HT-29 (cell line): Measurements from ENCODE around the gene JDP2. TPM values are rescaled to one million over a fixed set of nuclear protein-coding genes. Genes with fewer than 3 reads are reported as not detected.

Experiments
- DNase-seq: peaks from one replicate; pipeline ENCODE4 v3.0.0-alpha.2; 2015; ENCODE audit warnings: low spot score
- total RNA-seq: library from RNA; depleted of rRNA; stranded (reverse); fragments of >200 nt; shearing (Covaris generic); gene quantifications from 2 replicates; pipeline ENCODE4 v1.2.3, GENCODE V29; 2014

The JDP2 gene
- total RNA-seq, 1 experiment from 2014 or later = 15.5 TPM

DNA sequence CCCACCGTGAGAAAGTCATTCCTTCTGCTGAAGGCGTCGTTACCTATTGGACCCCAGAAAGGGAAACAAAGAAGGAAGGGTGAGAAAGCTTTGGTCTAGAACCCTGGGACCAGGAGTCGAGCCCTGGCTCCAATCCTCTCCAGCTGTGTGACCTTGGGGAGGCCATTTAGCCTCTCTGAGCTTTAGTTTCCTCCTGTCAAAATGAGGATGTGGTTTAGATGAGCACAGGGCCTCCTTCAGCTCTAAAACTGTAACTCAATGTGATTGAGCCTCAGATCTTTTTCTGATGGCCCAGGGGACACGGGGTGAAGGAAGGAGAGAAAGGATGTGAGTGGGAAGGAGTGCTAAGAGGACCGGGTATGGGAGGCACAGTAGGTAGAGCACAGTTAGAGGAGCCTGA lies 7.7 kb downstream of the JDP2 start:
- DNase-seq = no peak

DNA sequence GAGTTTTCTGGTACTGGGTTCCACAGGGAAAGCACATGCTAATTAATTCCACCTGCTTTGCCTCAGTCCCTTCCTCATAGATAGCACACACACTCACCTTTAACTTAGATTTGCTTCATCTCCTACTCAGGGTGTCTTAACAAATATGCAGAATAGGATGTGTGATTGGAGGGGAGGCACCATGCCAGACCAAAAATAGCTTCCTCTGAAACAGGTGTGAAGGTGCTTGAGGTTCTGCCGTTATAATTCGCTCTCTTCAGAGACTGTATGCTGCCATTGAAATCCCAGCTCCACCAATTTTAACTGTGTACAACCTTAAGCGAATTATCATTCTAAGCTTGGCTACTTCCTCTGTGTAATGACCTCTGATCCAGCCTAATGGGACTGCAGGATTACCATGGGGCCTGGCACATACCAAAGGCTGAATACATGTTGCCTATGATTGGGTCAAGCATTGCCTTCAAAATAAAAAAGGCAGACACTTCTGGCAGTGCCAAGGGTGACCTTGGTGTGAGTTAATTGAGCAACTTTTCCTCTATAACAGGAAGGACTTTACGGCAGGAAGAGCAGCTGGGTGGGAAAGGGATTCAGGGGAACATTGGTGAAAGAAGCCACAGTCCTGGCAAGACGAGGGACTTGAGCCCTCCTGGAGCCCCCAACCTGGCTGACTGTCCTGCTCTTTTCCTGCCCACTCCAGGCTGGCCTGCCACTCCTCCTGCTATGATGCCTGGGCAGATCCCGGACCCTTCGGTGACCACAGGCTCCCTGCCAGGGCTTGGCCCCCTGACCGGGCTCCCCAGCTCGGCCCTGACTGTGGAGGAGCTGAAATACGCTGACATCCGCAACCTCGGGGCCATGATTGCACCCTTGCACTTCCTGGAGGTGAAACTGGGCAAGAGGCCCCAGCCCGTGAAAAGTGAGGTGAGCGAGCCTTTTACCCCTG lies 9.7 kb downstream of the JDP2 start:
- DNase-seq = no peak

DNA sequence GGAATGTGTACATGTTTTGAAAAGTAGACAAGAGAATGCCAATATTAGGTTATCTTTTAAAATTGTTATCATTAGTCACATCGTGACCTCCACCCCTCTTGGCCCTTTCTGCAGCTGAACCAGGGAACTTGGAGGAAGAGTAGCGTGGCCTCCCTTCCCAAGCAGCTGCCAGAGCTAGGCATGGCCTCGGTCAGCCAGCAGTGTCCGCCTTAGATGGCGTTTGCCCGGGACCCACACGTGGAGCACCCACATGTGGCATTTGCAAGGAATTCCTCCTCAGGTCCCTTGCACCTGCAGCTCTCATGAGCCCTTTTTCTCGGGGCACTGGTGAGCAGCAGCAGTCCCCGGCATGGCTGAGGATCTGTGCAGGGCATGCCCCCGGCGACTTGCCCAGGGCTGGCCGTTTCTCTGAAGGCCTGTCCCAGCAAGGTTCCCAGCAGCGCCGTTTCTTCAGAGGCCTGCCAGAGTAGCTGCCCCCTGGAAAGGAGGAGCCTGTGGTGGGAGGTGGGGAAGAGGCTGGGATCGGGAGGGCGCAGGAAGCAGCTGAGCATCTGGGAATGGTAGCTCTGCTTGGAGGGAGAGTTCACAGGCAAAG lies 10.8 kb downstream of the JDP2 start:
- no peak for DNase-seq

DNA sequence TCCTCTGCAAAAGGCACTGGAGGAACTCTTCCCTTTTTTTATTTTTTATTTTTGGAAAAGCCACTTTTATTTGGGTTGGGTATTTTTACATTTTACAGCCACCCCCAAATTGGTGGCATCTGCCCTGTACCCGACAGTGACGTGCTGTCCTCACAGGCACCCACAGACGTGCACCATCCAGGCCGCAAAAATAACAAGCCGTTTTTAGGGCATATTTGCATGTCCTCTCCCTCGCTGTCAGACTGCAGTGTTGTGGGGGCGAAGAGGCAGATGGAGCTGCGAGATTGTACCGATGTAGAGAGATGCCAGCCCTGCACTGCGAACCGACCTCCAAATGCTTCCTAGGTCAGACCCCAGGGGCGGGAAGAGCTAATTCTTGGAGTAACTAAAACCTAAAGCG lies 12.2 kb downstream of the JDP2 start:
- DNase-seq = no peak

DNA sequence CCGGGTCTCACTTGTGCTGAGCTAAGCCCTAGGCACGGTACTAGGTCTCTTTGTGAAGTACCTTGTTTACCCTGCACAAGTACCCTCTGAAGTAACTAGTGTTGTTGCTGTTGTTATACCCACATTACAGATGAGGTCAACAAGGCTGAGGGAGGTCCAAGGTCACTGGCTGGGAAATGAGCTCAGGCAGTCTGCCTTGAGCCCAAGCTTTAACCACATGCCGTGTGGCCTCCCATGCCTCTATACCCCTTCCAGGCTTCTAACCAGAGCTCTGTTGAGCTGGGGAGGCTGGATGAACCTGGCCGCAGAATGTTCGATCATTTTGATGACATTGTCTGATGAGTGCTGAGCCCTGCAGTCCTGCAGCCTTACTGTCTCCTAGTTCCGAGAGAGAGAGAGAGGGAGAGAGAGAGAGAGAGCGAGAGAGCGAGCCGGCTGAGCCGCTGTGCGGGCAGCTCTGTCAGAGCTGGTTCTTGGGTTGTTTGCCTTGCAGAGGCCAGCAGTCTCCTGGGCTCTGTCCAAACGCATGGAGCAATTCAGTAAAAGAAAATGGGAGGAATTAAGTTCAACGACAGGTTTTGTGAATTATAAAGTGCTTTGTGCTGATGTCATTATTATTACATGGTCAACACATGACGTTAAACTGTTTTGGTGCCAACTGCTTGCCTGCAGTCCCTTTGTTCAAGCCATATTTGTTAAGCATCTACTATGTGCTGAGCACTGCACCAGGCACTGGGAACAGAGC lies 13.1 kb downstream of the JDP2 start:
- DNase-seq = no peak

DNA sequence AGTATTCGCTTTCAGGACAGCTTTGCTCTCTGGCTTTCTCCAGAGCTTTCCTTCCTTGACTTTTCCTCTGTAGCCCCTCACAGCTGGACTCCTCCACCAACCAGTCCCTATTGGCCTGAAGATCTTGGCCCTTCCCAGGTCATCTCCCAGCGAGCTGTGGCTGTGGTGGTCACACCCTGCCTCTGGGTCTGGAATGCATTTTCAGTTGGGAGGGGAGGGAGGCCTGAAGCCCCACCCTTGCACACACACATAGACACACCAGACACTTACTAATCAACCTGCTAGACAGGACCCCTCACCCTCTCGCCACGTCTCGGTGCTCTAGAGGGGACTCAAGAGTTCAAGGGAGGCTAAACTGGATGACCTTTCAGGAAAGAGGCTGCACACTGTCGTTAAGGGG lies 13.9 kb downstream of the JDP2 start:
- no peak for DNase-seq

DNA sequence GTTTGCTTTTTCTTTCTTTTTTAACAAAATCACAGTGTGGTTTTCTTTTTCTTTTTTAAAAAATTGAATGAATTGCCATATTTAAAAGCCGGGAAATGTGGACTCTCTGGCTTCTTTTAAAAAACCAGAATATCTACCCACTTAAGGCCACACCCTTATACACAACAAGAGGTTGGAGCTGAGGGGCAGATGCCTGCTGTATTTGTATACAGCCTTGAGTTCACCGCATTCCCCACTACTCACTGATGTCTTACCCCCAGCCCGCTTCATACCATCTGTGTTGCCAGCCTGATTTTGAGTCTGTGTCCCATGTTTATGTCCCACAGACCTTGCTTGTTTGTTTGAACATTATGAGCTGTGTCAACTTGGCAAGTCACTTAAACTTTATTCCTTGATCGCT lies 14.3 kb downstream of the JDP2 start:
- DNase-seq = no peak

DNA sequence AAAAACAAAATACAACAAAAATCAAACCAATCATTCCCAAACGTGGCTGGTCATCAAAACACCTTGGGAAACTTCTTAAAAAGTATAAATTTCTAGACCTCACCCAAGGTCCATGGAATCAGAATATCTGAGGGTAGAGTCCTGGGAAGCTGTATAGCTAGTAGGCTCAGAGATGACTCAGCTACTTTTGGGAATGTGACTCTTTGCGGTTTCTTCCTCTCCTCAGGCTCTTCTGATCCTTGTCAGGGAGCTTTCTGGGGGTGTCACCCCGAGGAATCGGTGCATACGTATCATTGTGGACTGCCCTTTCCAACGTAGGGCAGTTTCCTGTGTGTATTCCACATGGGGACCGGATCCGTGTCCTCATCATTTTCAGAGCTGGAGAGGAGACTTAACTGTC lies 14.8 kb downstream of the JDP2 start:
- no peak for DNase-seq

DNA sequence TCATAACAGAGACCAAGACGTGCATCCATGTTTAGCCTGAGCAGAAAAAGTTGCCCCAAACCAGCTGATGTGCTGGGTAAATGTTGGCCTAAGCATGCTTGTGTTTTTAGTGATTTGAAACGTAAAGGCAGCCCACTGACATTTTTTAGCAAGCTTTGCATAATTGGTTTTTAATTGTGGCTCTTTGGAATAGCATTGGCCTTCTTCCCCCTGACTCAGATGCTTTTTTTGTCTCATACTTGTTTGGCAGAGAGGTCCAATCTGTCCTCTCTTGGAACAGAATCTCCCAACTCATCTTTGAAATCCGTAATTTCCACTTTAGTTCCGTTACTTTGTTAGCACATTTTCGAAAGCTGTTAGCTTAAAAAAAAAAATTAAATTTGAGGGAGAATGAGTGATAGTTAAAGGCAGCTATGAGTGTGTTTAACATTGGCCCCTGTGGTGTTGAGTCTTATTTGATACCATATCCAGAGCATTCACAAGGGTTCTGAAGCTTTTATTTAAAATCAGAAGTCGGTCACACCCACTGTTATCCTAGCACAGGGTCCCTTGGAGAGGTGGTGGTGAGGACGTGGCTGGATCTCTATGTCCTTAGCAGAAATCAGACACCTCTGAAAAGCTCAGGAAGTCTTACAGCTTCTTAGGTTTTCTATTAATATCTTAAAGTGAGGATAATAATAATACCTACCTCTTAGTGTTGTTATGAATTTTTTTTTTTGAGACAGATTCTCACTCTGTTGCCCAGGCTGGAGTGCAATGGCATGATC lies 15.6 kb downstream of the JDP2 start:
- DNase-seq = no peak

DNA sequence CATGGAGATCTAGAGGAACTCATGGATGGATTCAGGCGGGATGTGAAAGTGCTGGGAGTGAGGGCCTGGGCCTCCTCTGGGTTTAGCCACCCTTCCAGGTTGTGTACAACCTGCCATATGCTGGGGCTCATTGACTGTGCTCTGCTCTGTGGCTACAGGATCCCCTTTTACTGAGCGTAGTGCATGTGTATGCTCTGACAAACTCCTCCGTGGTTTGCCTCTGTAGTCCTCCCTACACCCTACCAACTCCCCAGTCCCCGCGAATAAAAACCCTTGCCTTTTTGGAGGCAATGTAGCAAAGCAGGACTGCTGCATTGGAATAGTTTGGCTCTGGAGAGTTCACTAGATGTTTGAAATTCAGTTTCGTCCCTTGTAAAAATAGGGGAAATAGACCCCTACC lies 17.4 kb downstream of the JDP2 start:
- DNase-seq = no peak

DNA sequence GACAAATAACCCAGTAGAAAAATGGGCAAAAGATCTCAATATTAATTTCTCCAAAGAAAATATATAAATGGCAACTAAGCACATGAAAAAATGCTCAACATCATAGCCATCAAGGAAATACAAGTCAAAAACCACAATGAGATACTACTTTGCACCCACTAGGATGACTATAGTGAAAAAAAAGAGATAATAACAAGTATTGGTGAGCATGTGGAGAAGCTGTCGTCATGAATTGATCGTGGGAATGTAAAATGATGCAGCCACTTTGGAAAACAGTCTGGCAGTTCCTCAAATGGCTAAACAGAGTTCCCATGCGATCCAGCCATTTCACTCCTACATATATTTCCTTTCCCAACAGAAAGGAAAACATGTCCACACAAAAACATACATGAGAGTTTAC lies 18.1 kb downstream of the JDP2 start:
- DNase-seq = no peak

DNA sequence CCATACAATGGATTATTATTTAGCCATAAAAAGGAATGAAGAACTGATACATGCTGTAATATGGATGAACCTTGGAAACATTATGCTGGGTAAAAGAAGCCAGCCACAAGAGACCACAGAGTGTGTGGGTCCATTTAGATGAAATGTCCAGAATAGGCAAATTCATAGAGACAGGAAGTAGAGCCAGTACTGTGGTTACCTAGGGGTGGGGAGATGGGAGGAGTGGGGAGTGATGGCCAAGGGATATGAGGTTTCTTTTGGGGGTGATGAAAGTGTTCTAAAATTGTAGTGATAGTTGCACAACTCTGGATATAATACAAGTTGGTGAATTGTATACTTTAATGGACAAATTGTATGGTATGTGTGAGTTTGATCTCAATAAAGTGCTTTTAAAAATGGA lies 18.6 kb downstream of the JDP2 start:
- DNase-seq = no peak

DNA sequence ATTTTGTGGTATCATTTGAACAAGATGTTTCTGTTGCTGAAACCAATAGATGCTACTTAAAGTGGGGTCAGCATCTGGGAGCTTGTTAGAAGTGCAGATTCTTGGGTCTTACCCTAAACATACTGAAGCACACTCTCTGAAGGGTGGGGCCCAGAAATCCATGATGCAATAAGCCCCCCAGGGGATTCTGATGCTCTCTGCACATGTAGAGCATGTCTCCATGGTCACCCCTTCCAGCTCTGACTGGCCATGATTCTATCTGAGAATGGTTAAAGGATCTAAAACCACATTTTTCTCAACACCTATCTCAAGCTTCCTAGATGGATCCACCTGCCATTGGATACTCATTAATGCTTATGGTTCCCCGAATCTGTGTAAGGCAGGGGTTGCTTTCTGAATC lies 20.4 kb downstream of the JDP2 start:
- DNase-seq = no peak

DNA sequence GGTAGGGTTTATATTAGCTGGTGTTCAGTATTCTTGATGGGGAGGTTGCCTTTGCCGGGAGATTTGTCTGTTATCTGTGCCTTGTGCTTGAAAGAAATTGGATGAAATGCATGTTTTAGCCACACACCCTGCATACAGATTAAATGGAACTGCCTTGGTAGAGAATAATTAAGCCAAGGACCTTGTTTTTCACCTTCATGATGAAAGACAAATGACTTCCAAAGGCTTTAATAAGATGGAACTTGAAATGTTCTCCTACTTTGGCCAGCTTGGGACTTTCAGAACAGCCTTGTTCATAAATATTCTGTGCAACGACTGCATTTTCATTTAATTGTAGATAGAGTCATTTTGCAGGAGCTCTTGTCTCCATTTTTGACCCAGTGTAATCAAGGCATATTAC lies 21.2 kb downstream of the JDP2 start:
- no peak for DNase-seq

DNA sequence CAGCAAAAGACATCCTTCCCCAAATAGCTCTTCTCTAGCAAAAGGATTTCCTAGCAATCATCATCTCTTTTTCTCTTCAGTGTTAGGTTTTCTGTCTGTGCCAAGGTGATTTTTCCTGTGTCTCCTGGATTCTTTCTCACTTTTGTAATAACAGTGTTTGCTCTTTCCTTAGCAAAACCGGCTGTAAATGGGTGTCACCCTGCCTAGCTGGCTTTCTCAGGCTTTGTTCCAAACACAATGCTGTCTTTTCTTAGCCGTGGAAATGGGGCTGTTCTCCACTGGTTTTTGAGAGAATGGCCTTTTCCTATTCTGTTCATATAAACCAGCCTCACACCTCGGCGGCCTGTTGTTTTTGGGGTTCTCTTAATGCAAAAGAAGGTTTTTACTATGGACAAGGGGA lies 21.9 kb downstream of the JDP2 start:
- DNase-seq = no peak

DNA sequence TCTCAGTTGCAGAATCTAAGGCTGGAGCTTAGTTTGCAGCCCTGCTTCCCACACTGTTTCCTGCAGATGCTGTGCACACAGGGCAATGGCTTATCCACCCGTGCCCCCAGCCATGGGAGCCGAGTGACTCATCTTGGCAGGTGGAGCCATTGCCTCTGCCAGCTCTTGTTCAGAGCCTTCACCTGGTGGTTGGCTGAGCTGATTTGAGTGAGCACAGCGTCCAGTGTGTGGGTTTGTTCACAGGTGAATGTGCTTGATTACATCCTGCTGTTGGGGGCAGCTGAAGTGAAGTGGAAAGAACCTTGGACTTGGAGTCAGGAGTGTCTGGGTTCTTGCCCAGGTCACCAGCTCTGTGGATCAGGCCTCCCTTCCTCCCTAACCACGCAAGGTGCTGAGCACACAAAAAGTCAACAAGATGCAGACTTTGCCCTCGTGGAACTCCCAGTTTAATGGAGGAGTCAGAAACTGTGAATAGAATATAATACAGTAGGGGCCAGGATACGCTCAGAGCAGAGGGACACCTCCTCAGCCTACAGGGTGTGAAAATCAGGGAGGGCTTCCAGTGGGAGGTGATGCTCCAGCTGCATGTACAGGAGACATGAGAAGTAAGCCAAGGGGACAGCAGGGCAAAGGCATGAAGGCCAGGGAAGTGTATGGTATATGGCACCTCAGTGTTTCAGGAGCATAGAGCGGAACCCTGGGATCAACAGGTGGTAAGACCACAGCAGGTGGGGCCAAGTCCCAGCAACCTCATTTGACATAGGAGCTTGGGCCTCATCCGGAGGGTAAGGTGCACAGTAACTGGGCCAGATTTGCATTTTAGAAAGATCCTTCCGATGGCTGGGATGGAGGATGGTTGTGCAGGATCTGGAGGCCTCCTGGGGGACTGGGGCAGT lies 22.8 kb downstream of the JDP2 start:
- peak; percentile 48 for DNase-seq

DNA sequence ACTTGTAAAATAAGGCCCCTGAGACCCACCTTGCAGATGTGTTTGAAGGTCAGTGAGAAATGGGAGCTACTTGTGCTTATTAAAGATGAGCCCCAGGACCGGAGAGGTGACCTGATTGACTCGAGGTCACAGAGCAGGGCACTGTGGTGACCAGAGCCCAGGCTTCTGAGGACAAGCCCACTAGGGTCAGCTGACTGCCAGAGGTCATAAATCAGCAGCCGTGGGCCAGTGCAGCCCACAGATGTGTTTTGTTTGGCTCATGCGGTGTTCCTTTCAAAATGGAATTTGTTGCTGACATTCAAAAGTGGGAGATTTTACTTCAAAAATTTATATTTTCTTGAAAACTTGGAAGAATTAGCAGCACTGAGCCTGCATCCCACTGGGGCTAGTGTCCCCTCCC lies 24.5 kb downstream of the JDP2 start:
- no peak for DNase-seq

DNA sequence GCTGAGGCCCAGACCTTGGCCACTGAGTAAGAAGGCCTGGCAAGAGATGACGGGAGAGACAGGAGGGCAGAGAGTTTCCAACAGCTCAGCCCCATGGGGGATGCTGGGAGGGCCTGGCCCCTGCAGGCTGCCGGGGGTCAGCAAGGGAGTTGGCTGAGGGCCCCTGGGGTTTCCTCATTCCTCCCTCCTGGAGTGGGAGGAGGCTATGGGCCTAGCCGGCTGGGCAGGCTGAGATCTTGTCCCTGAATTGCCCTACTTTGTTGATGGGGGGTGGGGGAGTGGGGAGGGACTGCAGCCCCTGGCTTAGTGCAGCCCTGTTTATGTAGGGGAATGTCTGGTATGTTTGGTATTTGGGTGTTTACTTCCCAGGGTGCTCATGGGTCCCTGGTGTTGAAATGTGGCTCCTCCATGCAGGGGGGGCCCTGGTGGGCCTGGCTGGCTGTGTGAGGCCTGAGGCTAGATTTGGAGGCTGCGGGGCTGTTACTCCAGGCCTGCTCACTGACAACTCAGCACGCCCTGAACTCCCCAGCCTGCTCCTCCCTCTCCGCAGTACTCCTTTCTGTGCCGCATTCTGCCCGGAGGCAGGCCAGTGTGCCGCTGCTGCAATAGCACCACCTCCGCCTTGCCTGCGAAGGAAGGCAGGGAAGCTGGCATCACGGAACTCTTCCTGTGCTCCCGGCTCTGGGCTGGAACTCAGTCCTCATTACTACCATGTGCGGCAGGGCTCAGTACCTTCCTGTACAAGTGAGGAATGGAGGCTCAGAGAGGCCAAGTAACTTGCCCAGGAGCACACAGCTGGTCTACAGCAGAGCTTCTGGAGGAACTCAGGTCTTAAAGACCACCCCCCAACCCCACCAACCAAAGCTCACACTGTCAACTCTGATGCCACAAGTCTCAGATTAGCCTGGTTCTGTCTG lies 25.3 kb downstream of the JDP2 start:
- no peak for DNase-seq

DNA sequence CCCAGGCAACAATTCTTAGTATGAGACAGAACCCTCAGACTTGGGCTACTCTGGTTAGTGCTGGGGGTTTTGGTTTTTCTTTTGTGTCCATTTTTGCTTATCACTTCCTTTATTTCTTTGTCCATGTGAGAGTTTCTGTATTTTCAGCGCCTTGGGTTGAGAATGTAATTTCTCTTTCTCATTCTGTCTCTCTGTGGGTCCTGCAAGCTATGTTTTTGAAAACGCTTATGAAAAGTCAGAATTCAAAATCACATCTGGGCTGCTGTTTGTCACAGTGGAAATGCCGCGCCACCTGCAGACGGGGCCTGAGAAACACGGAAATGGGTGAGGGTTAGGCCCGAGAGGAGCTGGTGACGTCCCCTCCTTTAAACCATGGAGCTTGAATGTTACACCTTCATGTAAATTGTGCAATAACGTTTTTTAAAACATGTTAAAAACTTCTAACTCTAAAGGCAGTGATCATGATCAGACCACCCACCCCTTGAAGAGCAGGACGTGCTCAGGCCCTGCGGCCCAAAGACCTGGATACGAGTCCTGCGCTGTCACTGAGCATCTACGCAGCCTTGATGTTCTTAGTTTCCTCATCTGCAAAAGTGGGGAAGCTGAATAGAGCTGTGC lies 26.1 kb downstream of the JDP2 start:
- no peak for DNase-seq
